Measurements from ENCODE around the gene ANXA6. TPM values are rescaled to one million over a fixed set of nuclear protein-coding genes. Genes with fewer than 3 reads are reported as not detected.

The ANXA6 gene
- total RNA-seq, 1 experiment from 2014 or later: 98.7 TPM

DNA sequence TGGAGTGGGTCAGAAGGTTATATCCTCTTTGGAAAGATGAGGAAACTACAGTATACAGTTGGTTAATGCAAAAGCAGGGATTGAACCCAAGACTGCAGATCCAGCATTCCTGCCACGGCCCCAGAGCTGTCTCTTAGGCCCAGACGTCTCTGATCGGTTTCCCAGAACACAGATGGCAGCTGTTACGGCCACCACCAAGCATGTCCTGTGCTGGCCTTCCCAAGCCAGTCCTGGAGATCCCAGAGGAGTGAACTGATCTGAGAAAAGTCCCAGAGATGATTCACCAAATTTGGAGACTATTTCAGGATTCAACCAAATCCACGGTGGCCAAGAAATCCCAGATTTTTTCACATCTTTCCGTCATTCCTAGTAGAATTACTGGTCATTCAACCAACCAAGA lies 96.8 kb downstream of the ANXA6 start:
- H3K4me1 ChIP-seq (ENCODE audit: insufficient read depth, low read length): no peaks in the 10 kb centered on the region
- no peak overlapping the region for H3K56ac ChIP-seq (ENCODE audit: insufficient read length, low read depth, low read length)
- no peak overlapping the region for H4K8ac ChIP-seq (replicated peaks; ENCODE audit: insufficient read length, low read depth, low read length)
- H3K9me3 ChIP-seq (ENCODE audit: control insufficient read depth, low read depth, low read length): no peaks in the 10 kb centered on the region
- Mint-ChIP-seq H3K9me3 (no peaks in the 10 kb centered on the region), H3K4me3 (no peak overlapping the region), H3K36me3 (ENCODE audit: insufficient read depth in 1 of 3, low read depth in 3 of 3) (peaks cover 3 to 33% (median 17%) of the 10 kb centered on the region in 3 experiments), H3K27ac (peak overlapping the region in 2 of 3 experiments; percentile 23 to 82; a peak in 3 of 7 replicates), H3K27me3 (ENCODE audit: low read depth) (no peaks in the 10 kb centered on the region), H3K4me1 (no peaks in the 10 kb centered on the region; a peak in 1 of 4 replicates)
- H2BK120ac ChIP-seq (ENCODE audit: low read depth, low read length, poor library complexity, severe bottlenecking): no peak overlapping the region
- TF ChIP-seq, protein P1, sequence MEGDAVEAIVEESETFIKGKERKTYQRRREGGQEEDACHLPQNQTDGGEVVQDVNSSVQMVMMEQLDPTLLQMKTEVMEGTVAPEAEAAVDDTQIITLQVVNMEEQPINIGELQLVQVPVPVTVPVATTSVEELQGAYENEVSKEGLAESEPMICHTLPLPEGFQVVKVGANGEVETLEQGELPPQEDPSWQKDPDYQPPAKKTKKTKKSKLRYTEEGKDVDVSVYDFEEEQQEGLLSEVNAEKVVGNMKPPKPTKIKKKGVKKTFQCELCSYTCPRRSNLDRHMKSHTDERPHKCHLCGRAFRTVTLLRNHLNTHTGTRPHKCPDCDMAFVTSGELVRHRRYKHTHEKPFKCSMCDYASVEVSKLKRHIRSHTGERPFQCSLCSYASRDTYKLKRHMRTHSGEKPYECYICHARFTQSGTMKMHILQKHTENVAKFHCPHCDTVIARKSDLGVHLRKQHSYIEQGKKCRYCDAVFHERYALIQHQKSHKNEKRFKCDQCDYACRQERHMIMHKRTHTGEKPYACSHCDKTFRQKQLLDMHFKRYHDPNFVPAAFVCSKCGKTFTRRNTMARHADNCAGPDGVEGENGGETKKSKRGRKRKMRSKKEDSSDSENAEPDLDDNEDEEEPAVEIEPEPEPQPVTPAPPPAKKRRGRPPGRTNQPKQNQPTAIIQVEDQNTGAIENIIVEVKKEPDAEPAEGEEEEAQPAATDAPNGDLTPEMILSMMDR (conservative IDR thresholded peaks at IDR 0.05): no peak
- H3K23ac ChIP-seq (ENCODE audit: insufficient read length, low read depth, low read length): no peak overlapping the region
- no peak overlapping the region for H3K9ac ChIP-seq (ENCODE audit: extremely low read depth, insufficient read length, low read length)
- H3K79me1 ChIP-seq (ENCODE audit: insufficient read depth, low read depth, low read length, poor library complexity, severe bottlenecking): no peaks in the 10 kb centered on the region
- no peaks in the 10 kb centered on the region for H3K79me2 ChIP-seq (ENCODE audit: insufficient read depth, low read length)
- DNase-seq: no peak
- no peak overlapping the region for H2BK5ac ChIP-seq (ENCODE audit: insufficient read length, low read length)
- H4K91ac ChIP-seq (ENCODE audit: insufficient read length, low read depth, low read length): no peak overlapping the region
- no CpG with 5 or more reads among the region's 6 CpGs for WGBS (ENCODE audit: extremely low coverage, insufficient read length, low lambda C conversion rate)
- no peak overlapping the region for H2AFZ ChIP-seq (ENCODE audit: low read length)
- no peak overlapping the region for H3T11ph ChIP-seq (ENCODE audit: low read length)
- H3K14ac ChIP-seq (ENCODE audit: insufficient read depth, low read length): no peak overlapping the region
- H2BK20ac ChIP-seq (ENCODE audit: low read depth, low read length, poor library complexity, severe bottlenecking): no peak overlapping the region
- no peak overlapping the region for H2BK15ac ChIP-seq (ENCODE audit: low read depth, low read length)
- H4K20me1 ChIP-seq (ENCODE audit: control insufficient read depth, insufficient read depth, insufficient read length): no peaks in the 10 kb centered on the region
- no peak overlapping the region for H3K18ac ChIP-seq (ENCODE audit: insufficient read length, low read depth, low read length)
- no peak overlapping the region for H2AK5ac ChIP-seq (ENCODE audit: insufficient read length, low read length)
- no peak overlapping the region for H2BK12ac ChIP-seq (ENCODE audit: insufficient read length, low read depth, low read length)
- H3K27me3 ChIP-seq (ENCODE audit: insufficient read depth, low read length): no peaks in the 10 kb centered on the region
- H3K4me2 ChIP-seq (ENCODE audit: insufficient read depth, insufficient read length, low read length): no peak overlapping the region
- no peak overlapping the region for H4K5ac ChIP-seq (ENCODE audit: insufficient read length, low read depth, low read length)
- no peak overlapping the region for H3K4ac ChIP-seq (ENCODE audit: low read depth, low read length)
- H3K23me2 ChIP-seq (ENCODE audit: insufficient read length, low read depth, low read length, poor library complexity, severe bottlenecking): no peaks in the 10 kb centered on the region
- no peak overlapping the region for H3K27ac ChIP-seq (ENCODE audit: insufficient read length, low read depth, low read length)
